Panc1 (cell line): ENCODE measurements around the gene TULP4. TPM values are rescaled to one million over a fixed set of nuclear protein-coding genes. Genes with fewer than 3 reads are reported as not detected.

Experiments
- ATAC-seq: fragments of 200-7000 bp; cut with Tn5 transposase; 2 replicates; pipeline ENCODE4 v1.9.1; 2020; ENCODE audit warnings: mild to moderate bottlenecking, moderate library complexity
- BruUV-seq: library from RNA; stranded (reverse); fragments of 400-500 nt; replicated peaks from 2 replicates; lab custom pipeline; 2021; lab: Mats Ljungman, UMichigan
- CTCF ChIA-PET: fragments of 300-600 bp; sonication (Branson Sonifier 250); formaldehyde crosslinking; loops from one replicate; lab custom pipeline; 2022; ENCODE audit warnings: antibody characterized with exemption; lab: Charles Lee
- POLR2A ChIA-PET: fragments of 300-600 bp; sonication (Branson Sonifier 250); formaldehyde crosslinking; loops from one replicate; lab custom pipeline; 2022; ENCODE audit warnings: antibody characterized with exemption; lab: Charles Lee
- DNase-seq: peaks from one replicate; pipeline ENCODE4 v3.0.0-alpha.2; 2010; ENCODE audit warnings: low read depth, low spot score
- H3K27ac ChIP-seq: 2 replicates; pipeline ENCODE4 v1.5.1; 2011; ENCODE audit warnings: mild to moderate bottlenecking, low read length, inconsistent platforms
- H3K27me3 ChIP-seq: fragments of 200-500 bp; sonication (Bioruptor generic); 2 replicates; pipeline ENCODE4 v1.6.0; 2014; ENCODE audit warnings: low read length, inconsistent platforms; ENCODE audit not compliant: control insufficient read depth, insufficient read depth
- H3K36me3 ChIP-seq: fragments of 200-500 bp; sonication (Bioruptor generic); 2 replicates; pipeline ENCODE4 v1.5.1; 2014; ENCODE audit warnings: inconsistent platforms, mild to moderate bottlenecking, low read length, moderate library complexity; ENCODE audit not compliant: control insufficient read depth, insufficient read depth
- H3K4me1 ChIP-seq: 2 replicates; pipeline ENCODE4 v1.5.1; 2011; ENCODE audit warnings: inconsistent platforms, mild to moderate bottlenecking, low read length, moderate library complexity; ENCODE audit not compliant: control insufficient read depth, insufficient read depth
- H3K4me3 ChIP-seq, 2 experiments: 2 replicates each; pipeline ENCODE4 v1.5.1; 2011 to 2012; ENCODE audit warnings: low read depth in 2 of 2, low read length in 2 of 2, mild to moderate bottlenecking in 2 of 2, inconsistent platforms in 1 of 2, moderate library complexity in 1 of 2
- H3K9me3 ChIP-seq: fragments of 200-500 bp; sonication (Bioruptor generic); 2 replicates; pipeline ENCODE4 v1.5.1; 2014; ENCODE audit warnings: low read depth, mild to moderate bottlenecking, inconsistent platforms, low read length, moderate library complexity; ENCODE audit not compliant: control insufficient read depth, insufficient read depth
- POLR2AphosphoS5 ChIP-seq: IDR thresholded peaks from 2 replicates; pipeline ENCODE4 v1.6.1; 2012; ENCODE audit warnings: mild to moderate bottlenecking, low read depth, low read length, moderate library complexity
- SIN3A ChIP-seq: IDR thresholded peaks from 2 replicates; pipeline ENCODE4 v1.6.1; 2012; ENCODE audit warnings: low read depth, mild to moderate bottlenecking, low read length, moderate library complexity, borderline replicate concordance; ENCODE audit not compliant: insufficient read depth
- TCF7L2 ChIP-seq: IDR thresholded peaks from 2 replicates; pipeline ENCODE4 v1.6.1; 2011; ENCODE audit warnings: mild to moderate bottlenecking, low read depth, low read length, inconsistent platforms
- in situ Hi-C: cut with HindIII; loops from 2 replicates; pipeline ENCODE4 v1.10.0; 2016; ENCODE audit warnings: low sequenced_read_pairs, low pct_unique_long_range_greater_than_20kb
- intact Hi-C: fragments of 100-400 bp; cut with micrococcal nuclease; formaldehyde crosslinking; loops from one replicate; pipeline ENCODE4 v1.10.0; 2022; ENCODE audit not compliant: unreplicated experiment
- total RNA-seq: library from RNA; stranded (reverse); gene quantifications from one replicate; pipeline ENCODE4 v1.2.1, GENCODE V29; 2021; ENCODE audit not compliant: unreplicated experiment
- TF ChIP-seq, protein P1 (sequence below), 2 experiments: IDR thresholded peaks; 2 replicates each; pipeline ENCODE4 v1.6.1; 2011 to 2012; ENCODE audit warnings: low read depth in 2 of 2, control low read depth in 1 of 2, low read length in 1 of 2, mild to moderate bottlenecking in 1 of 2, moderate library complexity in 1 of 2; ENCODE audit not compliant: insufficient read depth in 1 of 2
- TF ChIP-seq, protein P2 (sequence below): fragments of 450-650 bp; IDR thresholded peaks from 2 replicates; pipeline ENCODE4 v1.5.1; 2017; ENCODE audit warnings: mild to moderate bottlenecking

Gene TULP4
- total RNA-seq, 1 experiment from 2014 or later, result 105 TPM

DNA sequence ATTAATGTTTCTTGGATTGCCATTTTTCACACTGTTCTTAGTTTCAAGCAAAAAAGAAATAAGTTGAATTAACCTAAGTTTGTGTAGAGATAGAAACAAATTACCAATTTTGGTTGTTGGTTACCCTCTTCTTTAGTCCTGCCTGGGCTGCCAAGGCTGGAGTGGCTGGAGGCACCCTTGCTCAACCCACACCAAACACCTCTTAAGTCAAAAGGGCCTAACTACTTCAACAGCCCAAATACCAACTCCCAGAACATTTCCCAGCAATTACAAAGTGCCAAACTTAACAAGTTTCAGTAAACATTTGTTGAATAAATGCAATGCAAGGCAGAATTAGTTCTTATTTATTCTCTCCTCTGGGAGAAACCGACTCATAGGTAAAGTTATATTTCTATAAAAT is 209.5 kb downstream of the TULP4 start:
- TF ChIP-seq POLR2AphosphoS5 (no peak), SIN3A (no peak), TCF7L2 (no peak)
- TF ChIP-seq, protein P1, sequence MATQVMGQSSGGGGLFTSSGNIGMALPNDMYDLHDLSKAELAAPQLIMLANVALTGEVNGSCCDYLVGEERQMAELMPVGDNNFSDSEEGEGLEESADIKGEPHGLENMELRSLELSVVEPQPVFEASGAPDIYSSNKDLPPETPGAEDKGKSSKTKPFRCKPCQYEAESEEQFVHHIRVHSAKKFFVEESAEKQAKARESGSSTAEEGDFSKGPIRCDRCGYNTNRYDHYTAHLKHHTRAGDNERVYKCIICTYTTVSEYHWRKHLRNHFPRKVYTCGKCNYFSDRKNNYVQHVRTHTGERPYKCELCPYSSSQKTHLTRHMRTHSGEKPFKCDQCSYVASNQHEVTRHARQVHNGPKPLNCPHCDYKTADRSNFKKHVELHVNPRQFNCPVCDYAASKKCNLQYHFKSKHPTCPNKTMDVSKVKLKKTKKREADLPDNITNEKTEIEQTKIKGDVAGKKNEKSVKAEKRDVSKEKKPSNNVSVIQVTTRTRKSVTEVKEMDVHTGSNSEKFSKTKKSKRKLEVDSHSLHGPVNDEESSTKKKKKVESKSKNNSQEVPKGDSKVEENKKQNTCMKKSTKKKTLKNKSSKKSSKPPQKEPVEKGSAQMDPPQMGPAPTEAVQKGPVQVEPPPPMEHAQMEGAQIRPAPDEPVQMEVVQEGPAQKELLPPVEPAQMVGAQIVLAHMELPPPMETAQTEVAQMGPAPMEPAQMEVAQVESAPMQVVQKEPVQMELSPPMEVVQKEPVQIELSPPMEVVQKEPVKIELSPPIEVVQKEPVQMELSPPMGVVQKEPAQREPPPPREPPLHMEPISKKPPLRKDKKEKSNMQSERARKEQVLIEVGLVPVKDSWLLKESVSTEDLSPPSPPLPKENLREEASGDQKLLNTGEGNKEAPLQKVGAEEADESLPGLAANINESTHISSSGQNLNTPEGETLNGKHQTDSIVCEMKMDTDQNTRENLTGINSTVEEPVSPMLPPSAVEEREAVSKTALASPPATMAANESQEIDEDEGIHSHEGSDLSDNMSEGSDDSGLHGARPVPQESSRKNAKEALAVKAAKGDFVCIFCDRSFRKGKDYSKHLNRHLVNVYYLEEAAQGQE (IDR thresholded peaks at IDR 0.05; ENCODE audit: insufficient read depth in 1 of 2, low read depth in 2 of 2, low read length in 1 of 2), result no peak
- TF ChIP-seq, protein P2, sequence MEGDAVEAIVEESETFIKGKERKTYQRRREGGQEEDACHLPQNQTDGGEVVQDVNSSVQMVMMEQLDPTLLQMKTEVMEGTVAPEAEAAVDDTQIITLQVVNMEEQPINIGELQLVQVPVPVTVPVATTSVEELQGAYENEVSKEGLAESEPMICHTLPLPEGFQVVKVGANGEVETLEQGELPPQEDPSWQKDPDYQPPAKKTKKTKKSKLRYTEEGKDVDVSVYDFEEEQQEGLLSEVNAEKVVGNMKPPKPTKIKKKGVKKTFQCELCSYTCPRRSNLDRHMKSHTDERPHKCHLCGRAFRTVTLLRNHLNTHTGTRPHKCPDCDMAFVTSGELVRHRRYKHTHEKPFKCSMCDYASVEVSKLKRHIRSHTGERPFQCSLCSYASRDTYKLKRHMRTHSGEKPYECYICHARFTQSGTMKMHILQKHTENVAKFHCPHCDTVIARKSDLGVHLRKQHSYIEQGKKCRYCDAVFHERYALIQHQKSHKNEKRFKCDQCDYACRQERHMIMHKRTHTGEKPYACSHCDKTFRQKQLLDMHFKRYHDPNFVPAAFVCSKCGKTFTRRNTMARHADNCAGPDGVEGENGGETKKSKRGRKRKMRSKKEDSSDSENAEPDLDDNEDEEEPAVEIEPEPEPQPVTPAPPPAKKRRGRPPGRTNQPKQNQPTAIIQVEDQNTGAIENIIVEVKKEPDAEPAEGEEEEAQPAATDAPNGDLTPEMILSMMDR, result no peak
- intact Hi-C loops (no loop called here), in situ Hi-C loops (no loop called here)
- H3K27ac ChIP-seq, result no peak overlapping the region
- peaks cover 14% of the 10 kb centered on the region for H3K4me1 ChIP-seq
- POLR2A ChIA-PET, result no interaction called here
- H3K4me3 ChIP-seq, result no peak overlapping the region
- ATAC-seq (no peak), DNase-seq (no peak)
- no TSS peak for BruUV-seq
- CTCF ChIA-PET, result no interaction called here
- H3K36me3 ChIP-seq, result no peaks in the 10 kb centered on the region
- no peaks in the 10 kb centered on the region for H3K9me3 ChIP-seq
- H3K27me3 ChIP-seq, result peaks cover 2% of the 10 kb centered on the region; the same call in 1 of the 2 replicates

DNA sequence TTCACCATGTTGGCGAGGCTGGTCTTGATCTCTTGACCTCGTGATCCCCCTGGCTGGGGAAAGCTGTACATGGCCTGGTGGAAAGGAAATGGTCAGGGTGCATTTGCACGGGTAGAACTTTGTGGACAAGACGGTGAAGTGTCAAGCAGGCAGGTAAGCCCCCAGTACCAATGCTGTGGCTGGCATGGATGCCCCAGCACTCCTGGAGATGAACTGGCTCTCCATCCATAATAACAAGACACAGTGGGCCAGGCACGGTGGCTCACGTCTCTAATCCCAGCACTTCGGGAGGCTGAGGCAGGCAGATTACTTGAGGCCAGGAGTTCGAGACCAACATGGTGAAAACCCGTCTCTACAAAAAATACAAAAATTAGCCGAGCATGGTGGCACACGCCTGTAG is 210.4 kb downstream of the TULP4 start:
- intact Hi-C loops (no loop called here), in situ Hi-C loops (no loop called here)
- Histone ChIP-seq H3K9me3 (no peaks in the 10 kb centered on the region), H3K36me3 (no peaks in the 10 kb centered on the region), H3K4me3 (no peak overlapping the region), H3K27ac (no peak overlapping the region), H3K27me3 (peaks cover 2% of the 10 kb centered on the region; the same call in 1 of the 2 replicates), H3K4me1 (peaks cover 13% of the 10 kb centered on the region)
- ATAC-seq (no peak), DNase-seq (no peak)
- BruUV-seq, result no TSS peak
- ChIA-PET POLR2A (no interaction called here), CTCF (interaction anchor here (0.7 kb wide), 1 partner anchor 30 kb away, joined by 4 read pairs; no protein-coding TSS in a partner anchor)
- TF ChIP-seq TCF7L2 (no peak), SIN3A (no peak), POLR2AphosphoS5 (no peak)
- TF ChIP-seq, protein P1 (IDR thresholded peaks at IDR 0.05; ENCODE audit: insufficient read depth in 1 of 2, low read depth in 2 of 2, low read length in 1 of 2), result no peak
- TF ChIP-seq, protein P2, result no peak
